ENCODE results near the gene SUMO3. TPM values are rescaled to one million over a fixed set of nuclear protein-coding genes. Genes with fewer than 3 reads are reported as not detected.

SUMO3 gene
- total RNA-seq, 4 donors from 2014 or later = 41.7 to 56.2 (median 53.7) TPM

DNA sequence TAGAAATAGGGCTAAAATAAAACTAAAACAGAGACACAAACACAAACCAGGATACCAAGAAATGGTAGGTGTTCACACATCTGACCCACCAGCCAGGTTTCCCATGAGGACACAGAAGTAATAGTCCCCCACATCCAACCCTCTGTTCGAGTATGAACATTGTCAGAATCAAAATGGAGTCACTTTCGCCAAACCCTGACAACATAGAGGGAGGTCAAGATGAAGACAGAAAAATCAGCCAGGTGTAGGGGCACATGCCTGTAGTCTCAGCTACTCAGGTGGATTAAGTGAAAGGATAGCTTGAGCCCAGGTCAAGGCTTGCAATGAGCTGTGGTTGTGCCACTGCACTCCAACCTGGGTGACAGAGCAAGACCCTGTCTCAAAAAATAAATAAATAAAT is 20.1 kb downstream of the SUMO3 start:
- peaks cover 4 to 62% (median 25%) of the 10 kb centered on the region in 3 donors for H3K4me1 ChIP-seq
- peaks cover 0 to 4% of the 10 kb centered on the region in 2 donors for H3K36me3 ChIP-seq
- H3K4me3 ChIP-seq = no peak overlapping the region
- no peaks in the 10 kb centered on the region for H3K9me3 ChIP-seq
- no peak overlapping the region for H3K27ac ChIP-seq
- TF ChIP-seq POLR2A (IDR thresholded peaks at IDR 0.05) = no peak
- no peak for TF ChIP-seq POLR2AphosphoS5 (IDR thresholded peaks at IDR 0.05)
- TF ChIP-seq, protein P1, sequence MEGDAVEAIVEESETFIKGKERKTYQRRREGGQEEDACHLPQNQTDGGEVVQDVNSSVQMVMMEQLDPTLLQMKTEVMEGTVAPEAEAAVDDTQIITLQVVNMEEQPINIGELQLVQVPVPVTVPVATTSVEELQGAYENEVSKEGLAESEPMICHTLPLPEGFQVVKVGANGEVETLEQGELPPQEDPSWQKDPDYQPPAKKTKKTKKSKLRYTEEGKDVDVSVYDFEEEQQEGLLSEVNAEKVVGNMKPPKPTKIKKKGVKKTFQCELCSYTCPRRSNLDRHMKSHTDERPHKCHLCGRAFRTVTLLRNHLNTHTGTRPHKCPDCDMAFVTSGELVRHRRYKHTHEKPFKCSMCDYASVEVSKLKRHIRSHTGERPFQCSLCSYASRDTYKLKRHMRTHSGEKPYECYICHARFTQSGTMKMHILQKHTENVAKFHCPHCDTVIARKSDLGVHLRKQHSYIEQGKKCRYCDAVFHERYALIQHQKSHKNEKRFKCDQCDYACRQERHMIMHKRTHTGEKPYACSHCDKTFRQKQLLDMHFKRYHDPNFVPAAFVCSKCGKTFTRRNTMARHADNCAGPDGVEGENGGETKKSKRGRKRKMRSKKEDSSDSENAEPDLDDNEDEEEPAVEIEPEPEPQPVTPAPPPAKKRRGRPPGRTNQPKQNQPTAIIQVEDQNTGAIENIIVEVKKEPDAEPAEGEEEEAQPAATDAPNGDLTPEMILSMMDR (IDR thresholded peaks at IDR 0.05) = no peak
- no peak for TF ChIP-seq EP300 (IDR thresholded peaks at IDR 0.05)
- H3K27me3 ChIP-seq = no peaks in the 10 kb centered on the region
- 70 to 92% methylated on average over 2 of the region's 2 CpGs for WGBS, 2 donors (ENCODE audit: low coverage in 1 of 2)
- no peak for ATAC-seq

- Histone ChIP-seq H3K9me3 (no peaks in the 10 kb centered on the region), H3K27ac (no peak overlapping the region), H3K4me3 (no peak overlapping the region), H3K36me3 (peaks cover 0 to 20% of the 10 kb centered on the region in 2 donors), H3K27me3 (no peaks in the 10 kb centered on the region), H3K4me1 (peaks cover under 1 to 52% (median 15%) of the 10 kb centered on the region in 3 donors)
- TF ChIP-seq EP300 (IDR thresholded peaks at IDR 0.05) = no peak
- TF ChIP-seq POLR2AphosphoS5 (IDR thresholded peaks at IDR 0.05) = no peak
- TF ChIP-seq, protein P1 (IDR thresholded peaks at IDR 0.05) = no peak
- no peak for TF ChIP-seq POLR2A (IDR thresholded peaks at IDR 0.05)
- ATAC-seq = no peak
- WGBS, 2 donors (ENCODE audit: low coverage in 1 of 2) = 70 to 90% methylated on average over 4 to 11 of the region's 11 CpGs
Measured at GRCh38 chr21:44795342-44795741, 22.5 kb downstream of the SUMO3 start.

GRCh38 chr21:44793592-44794374 is 24.1 kb downstream of the SUMO3 start:
- no peak for ATAC-seq
- 27 to 29% methylated on average over 4 of the region's 4 CpGs for WGBS, 2 donors (ENCODE audit: low coverage in 1 of 2)
- no peaks in the 10 kb centered on the region for H3K27me3 ChIP-seq
- no peak overlapping the region for H3K27ac ChIP-seq
- H3K4me1 ChIP-seq = peaks cover 0 to 37% (median 8%) of the 10 kb centered on the region in 3 donors
- TF ChIP-seq, protein P1 (IDR thresholded peaks at IDR 0.05) = peak in 1 of 4 experiments; percentile 19
- no peak for TF ChIP-seq POLR2A (IDR thresholded peaks at IDR 0.05)
- H3K9me3 ChIP-seq = no peaks in the 10 kb centered on the region
- no peak overlapping the region for H3K4me3 ChIP-seq
- H3K36me3 ChIP-seq = peaks cover 0 to 20% of the 10 kb centered on the region in 2 donors

DNA sequence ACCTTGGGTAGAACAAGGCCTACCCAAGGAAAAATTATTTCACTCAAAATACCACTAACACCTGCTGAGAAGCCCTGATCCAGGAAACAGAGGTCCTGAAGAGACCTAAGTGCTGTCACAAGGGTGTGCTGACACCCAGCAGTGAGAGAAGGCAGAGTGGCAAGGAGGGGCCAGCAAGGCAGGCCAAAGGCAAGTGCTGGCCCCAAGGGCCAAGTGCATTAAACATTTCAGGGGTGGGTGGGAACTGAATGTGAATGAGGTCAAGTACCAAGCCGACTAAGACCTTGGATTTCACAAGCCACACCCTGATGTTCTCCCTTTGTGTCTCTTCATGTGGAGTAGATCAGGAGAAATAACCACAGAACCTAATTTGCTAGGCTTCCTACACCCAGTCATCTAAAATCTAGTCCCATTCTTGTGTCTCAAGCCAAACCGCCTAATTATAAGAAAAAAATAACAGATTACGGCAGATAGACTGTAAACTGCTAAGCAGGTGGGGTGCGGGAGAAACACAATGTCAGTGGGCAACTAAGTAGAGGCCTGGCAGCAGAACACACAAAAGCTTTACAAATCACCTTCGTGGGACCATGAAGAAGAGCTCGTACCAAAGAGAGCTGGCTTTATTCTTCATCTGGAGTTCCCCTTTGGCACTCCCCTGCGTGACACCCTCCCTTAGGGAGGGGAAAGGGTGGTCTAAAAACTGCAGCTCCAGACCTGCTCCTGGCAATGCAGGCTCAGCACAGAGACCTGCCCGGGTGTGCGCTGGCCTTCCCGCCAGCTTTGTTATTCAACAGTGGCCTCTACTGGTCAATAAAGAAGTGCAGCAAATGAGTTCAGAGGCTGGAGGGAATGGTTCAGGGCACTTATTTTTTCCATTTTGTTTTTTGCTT is 24.9 kb downstream of the SUMO3 start:
- ATAC-seq = peak; percentile 85
- 17 to 19% methylated on average over 6 to 10 of the region's 10 CpGs for WGBS, 2 donors (ENCODE audit: low coverage in 1 of 2)
- no peaks in the 10 kb centered on the region for H3K9me3 ChIP-seq

More for the DNA sequence above, 24.9 kb downstream of the SUMO3 start:
- peaks cover 0 to 30% (median 8%) of the 10 kb centered on the region in 3 donors for H3K4me1 ChIP-seq
- TF ChIP-seq EP300 (IDR thresholded peaks at IDR 0.05) = no peak
- TF ChIP-seq, protein P1 (IDR thresholded peaks at IDR 0.05) = peak; percentile 53 to 79 (median 73)
- no peaks in the 10 kb centered on the region for H3K27me3 ChIP-seq
- peaks cover 0 to 20% of the 10 kb centered on the region in 2 donors for H3K36me3 ChIP-seq
- no peak overlapping the region for H3K4me3 ChIP-seq
- no peak overlapping the region for H3K27ac ChIP-seq
